K562 (cell line): Measurements from ENCODE around the gene NAA11. TPM values are rescaled to one million over a fixed set of nuclear protein-coding genes. Genes with fewer than 3 reads are reported as not detected.
A peak's percentile ranks its signal among the peaks of the same experiment; 100 is the strongest.

Experiments
- C11orf30 ChIP-seq: fragments of 450-650 bp; IDR thresholded peaks from 2 replicates; pipeline ENCODE4 v1.6.1; 2016; ENCODE audit warnings: low read depth, mild to moderate bottlenecking
- EGR1 ChIP-seq: fragments of 450-650 bp; conservative IDR thresholded peaks from 2 replicates; pipeline ENCODE4 v1.6.1; 2017; ENCODE audit warnings: mild to moderate bottlenecking
- GTF2A2 ChIP-seq: IDR thresholded peaks from 2 replicates; pipeline ENCODE4 v1.6.1; 2016; ENCODE audit warnings: mild to moderate bottlenecking, missing genetic modification characterization, missing compliant biosample characterization
- KDM2B ChIP-seq: fragments of 250-450 bp; sonication (Bioruptor Pico); IDR thresholded peaks from 2 replicates; pipeline ENCODE4 v1.8.0; 2021; ENCODE audit warnings: mild to moderate bottlenecking, moderate library complexity
- KLF10 ChIP-seq: fragments of 250-450 bp; sonication (Bioruptor Pico); IDR thresholded peaks from 2 replicates; pipeline ENCODE4 v1.6.1; 2021; ENCODE audit warnings: matching md5 sums
- MAFG ChIP-seq: fragments of 450-650 bp; conservative IDR thresholded peaks from 2 replicates; pipeline ENCODE4 v1.6.1; 2016; ENCODE audit warnings: missing genetic modification characterization, missing compliant biosample characterization
- MAFK ChIP-seq: IDR thresholded peaks from 2 replicates; pipeline ENCODE4 v1.6.1; 2011; ENCODE audit warnings: low read length, improper control_type of control experiment
- MCM5 ChIP-seq: fragments of 450-650 bp; IDR thresholded peaks from 2 replicates; pipeline ENCODE4 v1.6.1; 2016; ENCODE audit warnings: low read depth
- RBM25 ChIP-seq: fragments of 200-400 bp; formaldehyde crosslinking; IDR thresholded peaks from 2 replicates; pipeline ENCODE4 v1.6.1; 2018; ENCODE audit warnings: low read length, low read depth, moderate library complexity; ENCODE audit not compliant: severe bottlenecking
- SNIP1 ChIP-seq: fragments of 450-650 bp; IDR thresholded peaks from 2 replicates; pipeline ENCODE4 v1.7.1; 2017; ENCODE audit warnings: low read depth, mild to moderate bottlenecking
- SREBF2 ChIP-seq: sonication (generic); formaldehyde crosslinking; IDR thresholded peaks from 2 replicates; pipeline ENCODE4 v1.4.0; 2020; ENCODE audit warnings: mild to moderate bottlenecking, missing genetic modification reagents
- YY1 ChIP-seq, 3 experiments: IDR thresholded peaks; 2 replicates each; pipeline ENCODE4 v1.6.1; 2011; ENCODE audit warnings: low read length in 2 of 3, mild to moderate bottlenecking in 2 of 3, moderate library complexity in 2 of 3, borderline replicate concordance in 1 of 3, control low read depth in 1 of 3, low read depth in 1 of 3; ENCODE audit not compliant: insufficient read depth in 3 of 3, insufficient replicate concordance in 2 of 3, control insufficient read depth in 1 of 3, insufficient read length in 1 of 3; ENCODE audit errors: extremely low read depth in 1 of 3
- ZFP91 ChIP-seq: sonication (generic); formaldehyde crosslinking; IDR thresholded peaks from 2 replicates; pipeline ENCODE4 v1.8.0; 2022; ENCODE audit warnings: mild to moderate bottlenecking, missing genetic modification reagents
- ZNF316 ChIP-seq: fragments of 450-650 bp; IDR thresholded peaks from 2 replicates; pipeline ENCODE4 v1.6.1; 2016
- ZNF407 ChIP-seq: fragments of 450-650 bp; IDR thresholded peaks from 2 replicates; pipeline ENCODE4 v1.6.1; 2016; ENCODE audit warnings: low read depth
- ZNF699 ChIP-seq: fragments of 250-450 bp; sonication (Bioruptor Pico); IDR thresholded peaks from 2 replicates; pipeline ENCODE4 v1.8.0; 2021; ENCODE audit warnings: mild to moderate bottlenecking, moderate library complexity; ENCODE audit not compliant: insufficient replicate concordance
- polyA plus RNA-seq, 8 experiments: library from polyadenylated mRNA; depleted of rRNA in 4 of 8; stranded (reverse) in 5 of 8; unstranded in 3 of 8; fragments of >200 nt; fragmentation: Nextera tagmentation in 2 of 8; fragmentation: Illumina TruSeq in 1 of 8; extraction: Ambion mirVana in 2 of 8; extraction: Trizol in 1 of 8; gene quantifications; 2 replicates each; pipeline versions ENCODE4 v1.2.1 to v1.2.3, GENCODE V29; 2011 to 2014; ENCODE audit warnings: inconsistent platforms in 1 of 8, missing spikeins in 1 of 8
- total RNA-seq, 7 experiments: library from RNA; depleted of rRNA in 6 of 7; stranded (reverse); fragments of >200 nt in 6 of 7; fragmentation: Illumina TruSeq in 2 of 7; extraction: Trizol in 2 of 7; gene quantifications; 2 replicates each; pipeline versions ENCODE4 v1.2.1 to v1.2.3, GENCODE V29; 2011 to 2021; ENCODE audit warnings: low replicate concordance in 1 of 7

Gene NAA11
- total and polyA plus RNA-seq, 9 of the 15 experiments (the other 6 are each of a cell fraction or from before 2014, with no cell fraction given), result 17.1 to 34.6 (median 23.1) TPM

- TF ChIP-seq ZNF407, result no peak
- no peak for TF ChIP-seq SREBF2 (CRISPR knock-in tag)
- peak; percentile 70 for TF ChIP-seq C11orf30
- peak; percentile 68 for TF ChIP-seq MAFG (tag)
- no peak for TF ChIP-seq RBM25
- no peak for TF ChIP-seq KLF10
- no peak for TF ChIP-seq EGR1
- TF ChIP-seq MCM5, result no peak
- TF ChIP-seq MAFK, result peak; percentile 74
- TF ChIP-seq GTF2A2 (tag), result no peak
- peak; percentile 86 for TF ChIP-seq ZNF316
- TF ChIP-seq KDM2B (CRISPR knock-in tag), result no peak
- no peak for TF ChIP-seq SNIP1
- no peak for TF ChIP-seq ZNF699 (CRISPR knock-in tag)
- no peak for TF ChIP-seq YY1 (IDR thresholded peaks at IDR 0.05; ENCODE audit: borderline replicate concordance in 1 of 3, control insufficient read depth in 1 of 3, extremely low read depth in 1 of 3, insufficient read depth in 3 of 3, insufficient read length in 1 of 3, insufficient replicate concordance in 2 of 3, low read depth in 1 of 3, low read length in 2 of 3)
- TF ChIP-seq ZFP91 (CRISPR knock-in tag), result no peak
- TF ChIP-seq, all 486 proteins: peak for 5
These were observed 37.7 kb downstream of the NAA11 start (continued) for GRCh38 chr4:79288185-79288584.
